ENCODE data around the gene DHRS7B. TPM values are rescaled to one million over a fixed set of nuclear protein-coding genes. Genes with fewer than 3 reads are reported as not detected.
"Not testable (repeated sequence)": the region's sequence is repeated elsewhere in the genome, so short reads cannot be mapped to it uniquely, and the experiment has no call there.

Gene DHRS7B
- total and polyA plus RNA-seq, 4 donors = 19.4 to 55.6 (median 31.7) TPM

- no peak overlapping the region for H3K9ac ChIP-seq (ENCODE audit: insufficient read depth in 1 of 2, low read length in 2 of 2)
- DNase-seq (no peak), ATAC-seq (ENCODE audit: insufficient read depth, low FRiP score) (no peak)
- no peak overlapping the region for H3K27ac ChIP-seq (ENCODE audit: low read depth in 1 of 2, low read length in 1 of 2)
- TF ChIP-seq CTCF (IDR thresholded peaks at IDR 0.05; ENCODE audit: control extremely low read depth, extremely low read depth) = no peak
- no peaks in the 10 kb centered on the region for H3K36me3 ChIP-seq (ENCODE audit: control insufficient read depth in 4 of 4, insufficient read depth in 4 of 4, low read length in 4 of 4)
- WGBS, 2 donors = 0% methylated on average over 5 of the region's 5 CpGs
- H3K4me1 ChIP-seq (ENCODE audit: control insufficient read depth in 5 of 5, insufficient read depth in 5 of 5, low read length in 5 of 5) = peaks cover 0 to 6% (median 0%) of the 10 kb centered on the region in 5 donors
- H3K4me3 ChIP-seq = no peak overlapping the region
- H3K27me3 ChIP-seq (ENCODE audit: control insufficient read depth in 3 of 3, insufficient read depth in 3 of 3, low read length in 2 of 3) = peaks cover 0 to 8% (median 2%) of the 10 kb centered on the region in 3 donors
- no peaks in the 10 kb centered on the region for H3K9me3 ChIP-seq (ENCODE audit: control insufficient read depth in 4 of 4, insufficient read depth in 3 of 4, low read length in 3 of 4)
Measured at GRCh38 chr17:21119919-21120249, 6.9 kb upstream of the DHRS7B start.

- no peak overlapping the region for H3K9ac ChIP-seq (ENCODE audit: insufficient read depth in 1 of 2, low read length in 2 of 2)
Measured at GRCh38 chr17:21124086-21124485, 2.7 kb upstream of the DHRS7B start.

GRCh38 chr17:21124517-21124916 lies 2.2 kb upstream of the DHRS7B start:
- H3K36me3 ChIP-seq (ENCODE audit: control insufficient read depth in 4 of 4, insufficient read depth in 4 of 4, low read length in 4 of 4); H3K27ac ChIP-seq (ENCODE audit: low read depth in 1 of 2, low read length in 1 of 2); ATAC-seq (ENCODE audit: insufficient read depth, low FRiP score); DNase-seq; H3K27me3 ChIP-seq (ENCODE audit: control insufficient read depth in 3 of 3, insufficient read depth in 3 of 3, low read length in 2 of 3); H3K4me3 ChIP-seq; H3K9ac ChIP-seq (ENCODE audit: insufficient read depth in 1 of 2, low read length in 2 of 2); H3K9me3 ChIP-seq (ENCODE audit: control insufficient read depth in 4 of 4, insufficient read depth in 3 of 4, low read length in 3 of 4): not testable (repeated sequence)
- WGBS, 2 donors = 91 to 98% methylated on average over 4 of the region's 4 CpGs
- H3K4me1 ChIP-seq (ENCODE audit: control insufficient read depth in 5 of 5, insufficient read depth in 5 of 5, low read length in 5 of 5) = peaks cover 0 to 18% (median 6%) of the 10 kb centered on the region in 5 donors

More at GRCh38 chr17:21124086-21124485, 2.7 kb upstream of the DHRS7B start:
- no peaks in the 10 kb centered on the region for H3K27me3 ChIP-seq (ENCODE audit: control insufficient read depth in 3 of 3, insufficient read depth in 3 of 3, low read length in 2 of 3)
- no peaks in the 10 kb centered on the region for H3K9me3 ChIP-seq (ENCODE audit: control insufficient read depth in 4 of 4, insufficient read depth in 3 of 4, low read length in 3 of 4)
- no peaks in the 10 kb centered on the region for H3K36me3 ChIP-seq (ENCODE audit: control insufficient read depth in 4 of 4, insufficient read depth in 4 of 4, low read length in 4 of 4)
- 23 to 26% methylated on average over 4 of the region's 4 CpGs for WGBS, 2 donors
- no peak overlapping the region for H3K4me3 ChIP-seq
- DNase-seq = no peak
- no peak overlapping the region for H3K27ac ChIP-seq (ENCODE audit: low read depth in 1 of 2, low read length in 1 of 2)
- no peak for ATAC-seq (ENCODE audit: insufficient read depth, low FRiP score)
- no peak for TF ChIP-seq CTCF (IDR thresholded peaks at IDR 0.05; ENCODE audit: control extremely low read depth, extremely low read depth)
- peaks cover 0 to 21% (median 6%) of the 10 kb centered on the region in 5 donors for H3K4me1 ChIP-seq (ENCODE audit: control insufficient read depth in 5 of 5, insufficient read depth in 5 of 5, low read length in 5 of 5)

- no peak overlapping the region for H3K4me3 ChIP-seq
Measured at GRCh38 chr17:21125862-21126261, 902 bp upstream of the DHRS7B start.

More at GRCh38 chr17:21125862-21126261, 902 bp upstream of the DHRS7B start:
- 16 to 33% methylated on average over 6 of the region's 6 CpGs for WGBS, 2 donors
- Histone ChIP-seq H3K27ac (ENCODE audit: low read depth in 1 of 2, low read length in 1 of 2) (no peak overlapping the region), H3K9ac (ENCODE audit: insufficient read depth in 1 of 2, low read length in 2 of 2) (no peak overlapping the region), H3K4me1 (ENCODE audit: control insufficient read depth in 5 of 5, insufficient read depth in 5 of 5, low read length in 5 of 5) (peaks cover 0 to 14% (median 6%) of the 10 kb centered on the region in 5 donors), H3K36me3 (ENCODE audit: control insufficient read depth in 4 of 4, insufficient read depth in 4 of 4, low read length in 4 of 4) (no peaks in the 10 kb centered on the region), H3K27me3 (ENCODE audit: control insufficient read depth in 3 of 3, insufficient read depth in 3 of 3, low read length in 2 of 3) (no peaks in the 10 kb centered on the region), H3K9me3 (ENCODE audit: control insufficient read depth in 4 of 4, insufficient read depth in 3 of 4, low read length in 3 of 4) (no peaks in the 10 kb centered on the region)
- ATAC-seq (ENCODE audit: insufficient read depth, low FRiP score) = no peak
- TF ChIP-seq CTCF (IDR thresholded peaks at IDR 0.05; ENCODE audit: control extremely low read depth, extremely low read depth) = no peak
- DNase-seq = no peak
